ENCODE measurements around the gene ANO4. TPM values are rescaled to one million over a fixed set of nuclear protein-coding genes. Genes with fewer than 3 reads are reported as not detected.

The ANO4 gene
- total RNA-seq, 3 donors from 2014 or later (not counting 1 experiment from before 2014, with no cell fraction given) = not detected

- DNase-seq (no peak), ATAC-seq (no peak)
- H3K36me3 Mint-ChIP-seq = no peaks in the 10 kb centered on the region
- no peaks in the 10 kb centered on the region for H3K27me3 ChIP-seq (ENCODE audit: control insufficient read depth, insufficient read depth, low read length)
- no peaks in the 10 kb centered on the region for H3K36me3 ChIP-seq (ENCODE audit: control insufficient read depth, insufficient read depth, low read length)
- no peaks in the 10 kb centered on the region for H3K4me1 ChIP-seq (ENCODE audit: control insufficient read depth, insufficient read depth, low read length)
- peaks cover 12 to 13% of the 10 kb centered on the region in 2 donors for H3K9me3 Mint-ChIP-seq
- H3K4me1 Mint-ChIP-seq = no peaks in the 10 kb centered on the region
- no peak for TF ChIP-seq CTCF (IDR thresholded peaks at IDR 0.05)
- no peaks in the 10 kb centered on the region for H3K9me3 ChIP-seq (ENCODE audit: control insufficient read depth, insufficient read depth, low read length)
- H3K27ac Mint-ChIP-seq = no peak overlapping the region
- no peak overlapping the region for H3K4me3 ChIP-seq (ENCODE audit: low read length)
- no peak overlapping the region for H3K27ac ChIP-seq (ENCODE audit: low read length)
- intact Hi-C loops (cut with micrococcal nuclease) = no loop called here
- no peak overlapping the region for H3K4me3 Mint-ChIP-seq
- no CpG with 5 or more reads among the region's 2 CpGs for WGBS (ENCODE audit: insufficient coverage)
- no peaks in the 10 kb centered on the region for H3K27me3 Mint-ChIP-seq (ENCODE audit: low read depth in 2 of 2)
Measured at GRCh38 chr12:100900808-100901207, 106.2 kb downstream of the ANO4 start.

- no peaks in the 10 kb centered on the region for H3K27me3 ChIP-seq (ENCODE audit: control insufficient read depth, insufficient read depth, low read length)
- H3K9me3 Mint-ChIP-seq = peaks cover 8 to 11% of the 10 kb centered on the region in 2 donors
- intact Hi-C loops (cut with micrococcal nuclease) = no loop called here
- 86% methylated on average over 1 of the region's 1 CpG for WGBS (ENCODE audit: insufficient coverage)
- no peaks in the 10 kb centered on the region for H3K27me3 Mint-ChIP-seq (ENCODE audit: low read depth in 2 of 2)
- no peaks in the 10 kb centered on the region for H3K4me1 ChIP-seq (ENCODE audit: control insufficient read depth, insufficient read depth, low read length)
- H3K9me3 ChIP-seq (ENCODE audit: control insufficient read depth, insufficient read depth, low read length) = no peaks in the 10 kb centered on the region
- H3K4me1 Mint-ChIP-seq = no peaks in the 10 kb centered on the region
- ATAC-seq (no peak), DNase-seq (no peak)
- TF ChIP-seq CTCF (IDR thresholded peaks at IDR 0.05) = no peak
- H3K36me3 Mint-ChIP-seq = no peaks in the 10 kb centered on the region
- no peak overlapping the region for H3K4me3 Mint-ChIP-seq
- H3K27ac Mint-ChIP-seq = no peak overlapping the region
- H3K27ac ChIP-seq (ENCODE audit: low read length) = no peak overlapping the region
- no peaks in the 10 kb centered on the region for H3K36me3 ChIP-seq (ENCODE audit: control insufficient read depth, insufficient read depth, low read length)
- H3K4me3 ChIP-seq (ENCODE audit: low read length) = no peak overlapping the region
Measured at GRCh38 chr12:100901266-100901665, 106.7 kb downstream of the ANO4 start.

GRCh38 chr12:100904270-100904669 lies 109.7 kb downstream of the ANO4 start:
- no peak overlapping the region for H3K4me3 ChIP-seq (ENCODE audit: low read length)
- no peaks in the 10 kb centered on the region for H3K36me3 ChIP-seq (ENCODE audit: control insufficient read depth, insufficient read depth, low read length)
- no peak overlapping the region for H3K27ac Mint-ChIP-seq
- no peaks in the 10 kb centered on the region for H3K27me3 ChIP-seq (ENCODE audit: control insufficient read depth, insufficient read depth, low read length)
- H3K4me3 Mint-ChIP-seq = no peak overlapping the region
- H3K36me3 Mint-ChIP-seq = no peaks in the 10 kb centered on the region
- no peaks in the 10 kb centered on the region for H3K4me1 ChIP-seq (ENCODE audit: control insufficient read depth, insufficient read depth, low read length)
- H3K4me1 Mint-ChIP-seq = no peaks in the 10 kb centered on the region
- H3K27me3 Mint-ChIP-seq (ENCODE audit: low read depth in 2 of 2) = no peaks in the 10 kb centered on the region
- no peaks in the 10 kb centered on the region for H3K9me3 ChIP-seq (ENCODE audit: control insufficient read depth, insufficient read depth, low read length)
- 60% methylated on average over 2 of the region's 3 CpGs for WGBS (ENCODE audit: insufficient coverage)
- DNase-seq (no peak), ATAC-seq (no peak)
- H3K9me3 Mint-ChIP-seq = peaks cover 7 to 8% of the 10 kb centered on the region in 2 donors
- no peak overlapping the region for H3K27ac ChIP-seq (ENCODE audit: low read length)
- intact Hi-C loops (cut with micrococcal nuclease) = no loop called here
- TF ChIP-seq CTCF (IDR thresholded peaks at IDR 0.05) = no peak

GRCh38 chr12:100908501-100908900 lies 113.9 kb downstream of the ANO4 start:
- H3K4me3 Mint-ChIP-seq = no peak overlapping the region
- H3K4me1 Mint-ChIP-seq = no peaks in the 10 kb centered on the region
- WGBS (ENCODE audit: insufficient coverage) = no CpG with 5 or more reads among the region's 2 CpGs
- ATAC-seq (no peak), DNase-seq (no peak)
- intact Hi-C loops (cut with micrococcal nuclease) = no loop called here
- no peaks in the 10 kb centered on the region for H3K9me3 Mint-ChIP-seq
- no peak for TF ChIP-seq CTCF (IDR thresholded peaks at IDR 0.05)
- H3K36me3 Mint-ChIP-seq = no peaks in the 10 kb centered on the region
- H3K4me1 ChIP-seq (ENCODE audit: control insufficient read depth, insufficient read depth, low read length) = no peaks in the 10 kb centered on the region
- H3K4me3 ChIP-seq (ENCODE audit: low read length) = no peak overlapping the region
- H3K36me3 ChIP-seq (ENCODE audit: control insufficient read depth, insufficient read depth, low read length) = no peaks in the 10 kb centered on the region
- no peaks in the 10 kb centered on the region for H3K27me3 ChIP-seq (ENCODE audit: control insufficient read depth, insufficient read depth, low read length)
- no peak overlapping the region for H3K27ac Mint-ChIP-seq
- H3K27ac ChIP-seq (ENCODE audit: low read length) = no peak overlapping the region
- no peaks in the 10 kb centered on the region for H3K27me3 Mint-ChIP-seq (ENCODE audit: low read depth in 2 of 2)
- H3K9me3 ChIP-seq (ENCODE audit: control insufficient read depth, insufficient read depth, low read length) = no peaks in the 10 kb centered on the region

Measured in natural killer cell (primary cell).